ENCODE results near the gene DDHD1.

DDHD1 gene

GRCh38 chr14:52987042-52987441 lies 166.1 kb downstream of the DDHD1 start:
- DNase-seq = no peak
